ENCODE results near the gene GDF3.
"Not testable (repeated sequence)": the region's sequence is repeated elsewhere in the genome, so short reads cannot be mapped to it uniquely, and the experiment has no call there.

GDF3 gene

DNA sequence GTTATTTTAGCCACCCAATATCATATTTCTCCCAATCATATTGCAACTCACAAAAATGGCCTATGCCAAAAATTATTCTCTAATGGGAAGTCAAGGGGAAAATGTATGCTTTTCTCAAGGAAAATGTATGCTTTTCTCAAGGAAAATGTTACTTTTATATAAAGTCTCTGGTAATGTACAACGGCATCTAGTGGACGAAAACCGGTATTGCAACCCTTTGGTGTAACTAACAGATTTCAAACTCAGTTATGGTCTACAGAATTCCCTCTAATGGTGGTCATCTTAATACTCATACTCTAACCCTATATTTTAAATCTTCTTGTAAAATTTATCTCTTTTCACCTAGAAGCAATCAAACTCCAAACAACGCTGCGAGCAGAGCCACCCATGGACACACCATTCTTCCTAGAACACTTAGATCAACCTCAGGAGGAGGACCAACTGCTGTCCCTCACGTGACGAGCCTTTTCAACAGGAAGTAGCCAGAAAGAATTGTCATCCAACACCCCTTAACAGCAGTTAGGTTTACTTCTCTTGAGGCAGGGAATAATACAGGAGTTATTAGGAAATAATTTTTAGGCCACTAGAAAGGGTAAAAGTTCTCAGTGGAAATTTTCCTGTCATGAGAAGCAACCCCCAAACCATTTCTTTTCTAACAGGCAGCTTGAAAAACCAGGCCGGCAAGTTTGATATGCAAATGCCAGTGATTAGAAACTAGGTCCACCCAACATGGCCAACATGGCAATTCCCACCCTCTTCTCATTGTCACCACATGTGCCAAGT lies 50.0 kb downstream of the GDF3 start:
- no peaks in the 10 kb centered on the region for H3K36me3 Mint-ChIP-seq
- H3K4me1 Mint-ChIP-seq: peaks cover 12% of the 10 kb centered on the region
- H3K27me3 Mint-ChIP-seq: no peaks in the 10 kb centered on the region
- H3K4me3 Mint-ChIP-seq: no peak overlapping the region
- no peak overlapping the region for H3K27ac Mint-ChIP-seq
- DNase-seq: peak; percentile 40
- CTCF ChIA-PET: no interaction called here
- no peaks in the 10 kb centered on the region for H3K9me3 Mint-ChIP-seq

DNA sequence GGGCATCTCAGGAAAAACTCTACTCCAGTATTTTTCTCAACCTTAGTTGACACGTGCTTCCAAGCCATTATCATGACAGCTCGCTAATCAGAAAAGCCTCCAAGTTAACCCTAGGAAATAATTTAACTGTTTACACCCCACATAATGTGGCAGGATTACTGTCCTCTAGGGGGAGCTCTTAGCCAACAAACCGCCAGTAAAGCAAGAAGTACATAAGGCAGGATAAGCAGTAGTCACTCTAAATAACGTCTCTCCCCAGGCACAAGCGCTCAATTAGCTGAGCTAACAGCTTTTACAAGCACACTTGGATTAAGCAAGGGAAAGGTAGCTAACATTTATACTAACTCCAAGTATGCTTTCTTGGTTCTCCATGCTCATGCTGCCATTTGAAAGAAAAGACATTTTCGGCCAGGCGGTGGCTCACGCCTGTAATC lies 52.7 kb downstream of the GDF3 start:
- H3K36me3 Mint-ChIP-seq: no peaks in the 10 kb centered on the region
- H3K4me3 Mint-ChIP-seq: no peak overlapping the region
- DNase-seq: peak; percentile 48
- H3K9me3 Mint-ChIP-seq: peaks cover 1% of the 10 kb centered on the region
- peaks cover 33% of the 10 kb centered on the region for H3K4me1 Mint-ChIP-seq
- CTCF ChIA-PET: interaction anchor here (0.6 to 3.7 kb wide), 15 partner anchors 8 to 406 kb away, joined by 3 to 37 read pairs (median 4); partner anchors contain the start of gene GDF3
- H3K27ac Mint-ChIP-seq: no peak overlapping the region
- peaks cover 7% of the 10 kb centered on the region for H3K27me3 Mint-ChIP-seq

- Mint-ChIP-seq H3K27me3 (peaks cover 10% of the 10 kb centered on the region), H3K4me1 (peaks cover 33% of the 10 kb centered on the region), H3K4me3 (no peak overlapping the region), H3K27ac (no peak overlapping the region), H3K9me3 (peaks cover 1% of the 10 kb centered on the region), H3K36me3 (no peaks in the 10 kb centered on the region)
- CTCF ChIA-PET: interaction anchor here (0.6 to 3.7 kb wide), 17 partner anchors 8 to 420 kb away, joined by 3 to 37 read pairs (median 3); partner anchors contain the start of gene GDF3
- DNase-seq: no peak
Observed at GRCh38 chr12:7642287-7642686, 53.3 kb downstream of the GDF3 start.

DNA sequence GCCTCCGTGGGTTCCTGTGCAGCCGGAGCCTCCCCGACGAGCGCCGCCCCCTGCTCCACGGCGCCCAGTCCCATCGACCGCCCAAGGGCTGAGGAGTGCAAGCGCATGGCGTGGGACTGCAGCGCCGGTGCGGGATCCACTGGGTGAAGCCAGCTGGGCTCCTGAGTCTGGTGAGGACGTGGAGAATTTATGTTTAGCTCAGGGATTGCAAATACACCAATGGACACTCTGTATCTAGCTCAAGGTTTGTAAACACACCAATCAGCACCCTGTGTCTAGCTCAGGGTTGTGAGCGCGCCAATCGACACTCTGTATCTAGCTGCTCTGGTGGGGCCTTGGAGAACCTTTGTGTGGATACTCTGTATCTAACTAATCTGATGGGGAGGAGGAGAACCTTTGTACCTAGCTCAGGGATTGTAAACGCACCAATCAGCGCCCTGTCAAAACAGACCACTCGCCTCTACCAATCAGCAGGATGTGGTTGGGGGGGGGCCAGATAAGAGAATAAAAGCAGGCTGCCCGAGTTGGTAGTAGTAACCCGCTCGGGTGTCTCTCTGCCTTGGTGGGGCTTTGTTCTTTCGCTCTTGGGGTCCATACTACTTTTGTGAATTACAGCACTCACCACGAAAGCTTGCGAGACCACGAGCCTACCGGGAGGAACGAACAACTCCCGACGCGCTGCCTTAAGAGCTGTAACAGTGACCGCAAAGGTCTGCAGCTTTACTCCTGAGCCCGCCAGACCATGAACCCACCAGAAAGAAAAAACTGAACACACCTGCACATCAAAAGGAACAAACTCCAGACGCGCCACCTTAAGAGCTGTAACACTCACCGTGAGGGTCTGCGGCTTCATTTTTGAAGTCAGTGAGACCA lies 55.2 kb downstream of the GDF3 start:
- DNase-seq: peak; percentile 68
- Mint-ChIP-seq H3K27ac (peak overlapping the region; percentile 96), H3K4me3 (peak overlapping the region; percentile 66), H3K27me3 (peaks cover 14% of the 10 kb centered on the region), H3K4me1 (peaks cover 33% of the 10 kb centered on the region)
- not testable (repeated sequence) for H3K9me3 Mint-ChIP-seq, H3K36me3 Mint-ChIP-seq
- CTCF ChIA-PET: interaction anchor here (0.7 to 3.7 kb wide), 8 partner anchors 9 to 179 kb away, joined by 3 to 37 read pairs (median 3); no protein-coding TSS in a partner anchor

All from activated naive CD4-positive, alpha-beta T cell treated with anti-CD3 and anti-CD28 coated beads, Interleukin-2, amount 10 ng/mL, durations not matched to agents 7 days and 5 days (primary cell).